Measurements from ENCODE around the gene STK10. TPM values are rescaled to one million over a fixed set of nuclear protein-coding genes. Genes with fewer than 3 reads are reported as not detected.

The STK10 gene
- total and polyA plus RNA-seq, 2 donors (not counting 1 experiment from before 2014, with no cell fraction given), result 97.9 to 253 TPM

DNA sequence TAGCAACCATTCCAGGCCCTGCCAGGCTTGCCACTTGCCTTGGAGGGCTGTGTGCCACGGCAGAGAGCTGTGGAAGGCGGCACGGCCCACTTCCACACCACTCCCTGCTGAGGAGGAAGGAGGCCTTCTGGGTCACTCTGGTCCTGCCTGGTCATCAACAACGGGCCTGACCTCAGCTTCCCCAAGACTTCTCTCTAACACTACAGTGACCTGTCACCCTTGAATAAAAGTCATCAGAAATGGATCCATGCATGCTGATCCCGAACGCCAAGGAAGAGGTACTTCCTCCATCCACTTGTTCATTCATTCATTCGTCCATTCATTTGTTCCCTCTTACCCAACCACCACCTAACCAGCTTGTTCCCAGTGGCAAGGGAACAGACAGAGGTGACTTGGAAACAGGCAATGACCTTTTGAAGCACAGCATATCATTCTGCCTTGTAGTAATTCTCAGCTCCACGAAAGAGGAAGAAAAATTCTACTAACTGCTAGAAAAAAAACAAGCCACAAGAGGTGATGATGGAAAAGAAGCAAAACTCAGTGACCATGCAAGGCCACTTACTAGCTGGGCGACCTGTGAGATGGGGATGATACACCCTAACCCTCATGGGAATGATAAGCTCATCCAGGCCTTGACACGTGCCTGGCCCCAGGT is 58.6 kb downstream of the STK10 start:
- ChIA-PET CTCF (no interaction called here), POLR2A (interaction anchor here (0.7 kb wide), 1 partner anchor 165 kb away, joined by 3 read pairs; no protein-coding TSS in a partner anchor)
- peaks cover 84% of the 10 kb centered on the region for H4K20me1 ChIP-seq (ENCODE audit: control insufficient read depth, insufficient read depth, low read length, poor library complexity, severe bottlenecking)
- H3K79me2 ChIP-seq (ENCODE audit: control insufficient read depth, insufficient read depth, low read length), result peaks cover 98% of the 10 kb centered on the region
- H3K27ac ChIP-seq (ENCODE audit: low read length in 2 of 2), result peak overlapping the region in 1 of 2 donors; percentile 21
- peaks cover 11 to 76% of the 10 kb centered on the region in 2 experiments for H3K36me3 ChIP-seq (replicated peaks in 1 of 2; ENCODE audit: control extremely low read depth in 1 of 2, control insufficient read depth in 1 of 2, extremely low read depth in 1 of 2, insufficient read depth in 2 of 2, low read length in 1 of 2)
- H3K4me3 Mint-ChIP-seq, result no peak overlapping the region
- H3K27ac Mint-ChIP-seq, result no peak overlapping the region
- peaks cover 14 to 18% of the 10 kb centered on the region in 2 donors for H3K4me1 ChIP-seq (ENCODE audit: control insufficient read depth in 2 of 2, insufficient read depth in 2 of 2, low read length in 2 of 2)
- peaks cover 42% of the 10 kb centered on the region for H3K4me1 Mint-ChIP-seq
- DNase-seq (no peak), ATAC-seq (ENCODE audit: low read depth) (no peak)
- no peak overlapping the region for H3K4me3 ChIP-seq (ENCODE audit: control extremely low read depth in 1 of 5, extremely low read depth in 1 of 5, insufficient read depth in 1 of 5, low read depth in 2 of 5, low read length in 4 of 5)
- no peaks in the 10 kb centered on the region for H3K27me3 ChIP-seq (replicated peaks in 1 of 4; ENCODE audit: control extremely low read depth in 1 of 4, control insufficient read depth in 3 of 4, insufficient read depth in 4 of 4, low read length in 3 of 4)
- no peaks in the 10 kb centered on the region for H3K9me3 Mint-ChIP-seq (ENCODE audit: insufficient read depth)
- TF ChIP-seq, protein P1, sequence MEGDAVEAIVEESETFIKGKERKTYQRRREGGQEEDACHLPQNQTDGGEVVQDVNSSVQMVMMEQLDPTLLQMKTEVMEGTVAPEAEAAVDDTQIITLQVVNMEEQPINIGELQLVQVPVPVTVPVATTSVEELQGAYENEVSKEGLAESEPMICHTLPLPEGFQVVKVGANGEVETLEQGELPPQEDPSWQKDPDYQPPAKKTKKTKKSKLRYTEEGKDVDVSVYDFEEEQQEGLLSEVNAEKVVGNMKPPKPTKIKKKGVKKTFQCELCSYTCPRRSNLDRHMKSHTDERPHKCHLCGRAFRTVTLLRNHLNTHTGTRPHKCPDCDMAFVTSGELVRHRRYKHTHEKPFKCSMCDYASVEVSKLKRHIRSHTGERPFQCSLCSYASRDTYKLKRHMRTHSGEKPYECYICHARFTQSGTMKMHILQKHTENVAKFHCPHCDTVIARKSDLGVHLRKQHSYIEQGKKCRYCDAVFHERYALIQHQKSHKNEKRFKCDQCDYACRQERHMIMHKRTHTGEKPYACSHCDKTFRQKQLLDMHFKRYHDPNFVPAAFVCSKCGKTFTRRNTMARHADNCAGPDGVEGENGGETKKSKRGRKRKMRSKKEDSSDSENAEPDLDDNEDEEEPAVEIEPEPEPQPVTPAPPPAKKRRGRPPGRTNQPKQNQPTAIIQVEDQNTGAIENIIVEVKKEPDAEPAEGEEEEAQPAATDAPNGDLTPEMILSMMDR (IDR thresholded peaks at IDR 0.05), result no peak
- TF ChIP-seq EZH2 (IDR thresholded peaks at IDR 0.05; ENCODE audit: borderline replicate concordance, insufficient read depth, low read depth, low read length, poor library complexity, severe bottlenecking), result no peak
- WGBS (ENCODE audit: insufficient coverage), result 95% methylated on average over 9 of the region's 10 CpGs
- intact Hi-C loops (cut with micrococcal nuclease), result no loop called here
- H3K4me2 ChIP-seq (replicated peaks; ENCODE audit: low read depth, low read length, poor library complexity, severe bottlenecking), result no peak overlapping the region
- no peak overlapping the region for H3K9ac ChIP-seq (ENCODE audit: low read length)
- H2AFZ ChIP-seq (ENCODE audit: insufficient read depth, low read depth, low read length, poor library complexity, severe bottlenecking), result no peak overlapping the region
- no peaks in the 10 kb centered on the region for H3K9me3 ChIP-seq (ENCODE audit: control extremely low read depth in 1 of 3, control insufficient read depth in 2 of 3, insufficient read depth in 1 of 3, low read length in 2 of 3)
- no peaks in the 10 kb centered on the region for H3K27me3 Mint-ChIP-seq

DNA sequence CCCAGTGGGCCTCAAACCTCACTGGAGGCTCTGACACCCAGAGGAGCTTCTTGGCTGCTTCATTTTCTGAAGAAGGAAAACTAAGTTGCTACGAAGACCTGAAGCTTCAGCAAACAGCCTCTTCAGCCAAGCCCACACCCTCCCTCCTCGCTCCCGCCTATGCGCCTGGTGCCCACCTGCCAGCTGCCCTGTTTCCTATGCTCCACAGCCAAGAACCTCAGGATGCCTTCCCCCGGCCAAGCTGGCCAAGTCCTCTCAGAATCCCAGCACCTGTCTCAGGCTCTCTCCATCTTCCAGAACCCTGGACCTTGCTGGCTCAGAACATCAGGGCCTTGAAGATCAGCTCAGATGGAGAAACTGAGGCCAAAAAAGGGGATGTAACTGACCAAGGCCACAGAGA is 60.4 kb downstream of the STK10 start:
- Histone ChIP-seq H2AFZ (ENCODE audit: insufficient read depth, low read depth, low read length, poor library complexity, severe bottlenecking) (no peak overlapping the region), H4K20me1 (ENCODE audit: control insufficient read depth, insufficient read depth, low read length, poor library complexity, severe bottlenecking) (peaks cover 81% of the 10 kb centered on the region), H3K4me1 (ENCODE audit: control insufficient read depth in 2 of 2, insufficient read depth in 2 of 2, low read length in 2 of 2) (peaks cover 8 to 12% of the 10 kb centered on the region in 2 donors), H3K4me2 (replicated peaks; ENCODE audit: low read depth, low read length, poor library complexity, severe bottlenecking) (no peak overlapping the region), H3K4me3 (ENCODE audit: control extremely low read depth in 1 of 5, extremely low read depth in 1 of 5, insufficient read depth in 1 of 5, low read depth in 2 of 5, low read length in 4 of 5) (no peak overlapping the region), H3K36me3 (replicated peaks in 1 of 2; ENCODE audit: control extremely low read depth in 1 of 2, control insufficient read depth in 1 of 2, extremely low read depth in 1 of 2, insufficient read depth in 2 of 2, low read length in 1 of 2) (peaks cover 11 to 76% of the 10 kb centered on the region in 2 experiments), H3K9ac (ENCODE audit: low read length) (no peak overlapping the region), H3K27me3 (replicated peaks in 1 of 4; ENCODE audit: control extremely low read depth in 1 of 4, control insufficient read depth in 3 of 4, insufficient read depth in 4 of 4, low read length in 3 of 4) (no peaks in the 10 kb centered on the region), H3K27ac (ENCODE audit: low read length in 2 of 2) (no peak overlapping the region), H3K9me3 (ENCODE audit: control extremely low read depth in 1 of 3, control insufficient read depth in 2 of 3, insufficient read depth in 1 of 3, low read length in 2 of 3) (no peaks in the 10 kb centered on the region), H3K79me2 (ENCODE audit: control insufficient read depth, insufficient read depth, low read length) (peaks cover 97% of the 10 kb centered on the region)
- no peak overlapping the region for H3K27ac Mint-ChIP-seq
- ChIA-PET CTCF (no interaction called here), POLR2A (no interaction called here)
- TF ChIP-seq EZH2 (IDR thresholded peaks at IDR 0.05; ENCODE audit: borderline replicate concordance, insufficient read depth, low read depth, low read length, poor library complexity, severe bottlenecking), result no peak
- TF ChIP-seq, protein P1 (IDR thresholded peaks at IDR 0.05), result no peak
- H3K4me3 Mint-ChIP-seq, result no peak overlapping the region
- ATAC-seq (ENCODE audit: low read depth) (no peak), DNase-seq (no peak)
- no peaks in the 10 kb centered on the region for H3K27me3 Mint-ChIP-seq
- H3K9me3 Mint-ChIP-seq (ENCODE audit: insufficient read depth), result no peaks in the 10 kb centered on the region
- intact Hi-C loops (cut with micrococcal nuclease), result no loop called here
- H3K4me1 Mint-ChIP-seq, result peaks cover 38% of the 10 kb centered on the region
- 100% methylated on average over 4 of the region's 5 CpGs for WGBS (ENCODE audit: insufficient coverage)
